ENCODE data around the gene KIF20A. TPM values are rescaled to one million over a fixed set of nuclear protein-coding genes. Genes with fewer than 3 reads are reported as not detected.

KIF20A gene
- total and polyA plus RNA-seq, 2 donors (not counting 1 experiment from before 2014, with no cell fraction given) = 0.13 to 0.47 TPM

DNA sequence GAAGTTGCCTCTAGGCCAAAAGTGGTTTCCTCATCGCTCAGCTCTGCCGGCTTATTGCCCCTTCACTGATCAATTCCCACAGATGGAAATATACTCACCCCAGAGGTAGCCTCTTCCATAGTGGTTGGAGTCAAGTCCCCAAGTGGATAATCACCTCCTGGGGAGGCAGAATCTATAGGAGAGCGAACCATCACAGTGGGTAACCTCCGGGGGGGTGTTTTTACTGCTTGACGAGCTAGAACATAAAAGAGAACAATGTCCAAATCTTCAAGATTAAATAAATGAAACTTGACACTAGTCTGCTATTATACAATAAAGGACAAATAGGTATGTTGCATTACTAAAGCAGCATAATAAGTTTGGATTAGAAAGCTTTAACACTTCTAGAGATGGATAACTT lies 9.8 kb upstream of the KIF20A start:
- no peak overlapping the region for H3K4me2 ChIP-seq (replicated peaks; ENCODE audit: low read depth, low read length, poor library complexity, severe bottlenecking)
- no peaks in the 10 kb centered on the region for H3K27me3 ChIP-seq (replicated peaks in 1 of 4; ENCODE audit: control extremely low read depth in 1 of 4, control insufficient read depth in 3 of 4, insufficient read depth in 4 of 4, low read length in 3 of 4)
- no peak overlapping the region for H3K4me3 ChIP-seq (ENCODE audit: control extremely low read depth in 1 of 5, extremely low read depth in 1 of 5, insufficient read depth in 1 of 5, low read depth in 2 of 5, low read length in 4 of 5)
- H3K36me3 ChIP-seq (replicated peaks in 1 of 2; ENCODE audit: control extremely low read depth in 1 of 2, control insufficient read depth in 1 of 2, extremely low read depth in 1 of 2, insufficient read depth in 2 of 2, low read length in 1 of 2) = peaks cover 18 to 82% of the 10 kb centered on the region in 2 experiments
- H3K9ac ChIP-seq (ENCODE audit: low read length) = no peak overlapping the region
- intact Hi-C loops (cut with micrococcal nuclease) = no loop called here
- Mint-ChIP-seq H3K4me3 (no peak overlapping the region), H3K4me1 (peaks cover 5% of the 10 kb centered on the region), H3K27ac (no peak overlapping the region), H3K9me3 (ENCODE audit: insufficient read depth) (no peaks in the 10 kb centered on the region), H3K27me3 (no peaks in the 10 kb centered on the region)
- H3K27ac ChIP-seq (ENCODE audit: low read length in 2 of 2) = no peak overlapping the region
- no peaks in the 10 kb centered on the region for H3K9me3 ChIP-seq (ENCODE audit: control extremely low read depth in 1 of 3, control insufficient read depth in 2 of 3, insufficient read depth in 1 of 3, low read length in 2 of 3)
- H4K20me1 ChIP-seq (ENCODE audit: control insufficient read depth, insufficient read depth, low read length, poor library complexity, severe bottlenecking) = no peaks in the 10 kb centered on the region
- ChIA-PET POLR2A (no interaction called here), CTCF (interaction anchor here (1.7 kb wide), 1 partner anchor 36 kb away, joined by 4 read pairs; no protein-coding TSS in a partner anchor)
- no peaks in the 10 kb centered on the region for H3K4me1 ChIP-seq (ENCODE audit: control insufficient read depth in 2 of 2, insufficient read depth in 2 of 2, low read length in 2 of 2)
- WGBS (ENCODE audit: insufficient coverage) = no CpG with 5 or more reads among the region's 5 CpGs
- H3K79me2 ChIP-seq (ENCODE audit: control insufficient read depth, insufficient read depth, low read length) = peaks cover 4% of the 10 kb centered on the region
- DNase-seq (no peak), ATAC-seq (ENCODE audit: low read depth) (no peak)
- H2AFZ ChIP-seq (ENCODE audit: insufficient read depth, low read depth, low read length, poor library complexity, severe bottlenecking) = no peak overlapping the region
- TF ChIP-seq EZH2 (IDR thresholded peaks at IDR 0.05; ENCODE audit: borderline replicate concordance, insufficient read depth, low read depth, low read length, poor library complexity, severe bottlenecking) (no peak), CTCF (IDR thresholded peaks at IDR 0.05) (no peak)

- no peaks in the 10 kb centered on the region for H3K4me1 ChIP-seq (ENCODE audit: control insufficient read depth in 2 of 2, insufficient read depth in 2 of 2, low read length in 2 of 2)
- H3K4me2 ChIP-seq (replicated peaks; ENCODE audit: low read depth, low read length, poor library complexity, severe bottlenecking) = no peak overlapping the region
- POLR2A ChIA-PET = no interaction called here
- H3K27ac ChIP-seq (ENCODE audit: low read length in 2 of 2) = no peak overlapping the region
- ATAC-seq (ENCODE audit: low read depth) = no peak
- TF ChIP-seq CTCF (IDR thresholded peaks at IDR 0.05) = no peak
- no peak for TF ChIP-seq EZH2 (IDR thresholded peaks at IDR 0.05; ENCODE audit: borderline replicate concordance, insufficient read depth, low read depth, low read length, poor library complexity, severe bottlenecking)
- no peak overlapping the region for H3K4me3 ChIP-seq (ENCODE audit: control extremely low read depth in 1 of 5, extremely low read depth in 1 of 5, insufficient read depth in 1 of 5, low read depth in 2 of 5, low read length in 4 of 5)
- intact Hi-C loops (cut with micrococcal nuclease) = no loop called here
- Mint-ChIP-seq H3K4me3 (no peak overlapping the region), H3K27ac (no peak overlapping the region), H3K9me3 (ENCODE audit: insufficient read depth) (no peaks in the 10 kb centered on the region), H3K27me3 (no peaks in the 10 kb centered on the region), H3K4me1 (peaks cover 5% of the 10 kb centered on the region)
- H3K9ac ChIP-seq (ENCODE audit: low read length) = no peak overlapping the region
- H3K36me3 ChIP-seq (replicated peaks in 1 of 2; ENCODE audit: control extremely low read depth in 1 of 2, control insufficient read depth in 1 of 2, extremely low read depth in 1 of 2, insufficient read depth in 2 of 2, low read length in 1 of 2) = peaks cover 14 to 70% of the 10 kb centered on the region in 2 experiments
- no peaks in the 10 kb centered on the region for H4K20me1 ChIP-seq (ENCODE audit: control insufficient read depth, insufficient read depth, low read length, poor library complexity, severe bottlenecking)
- H3K27me3 ChIP-seq (replicated peaks in 1 of 4; ENCODE audit: control extremely low read depth in 1 of 4, control insufficient read depth in 3 of 4, insufficient read depth in 4 of 4, low read length in 3 of 4) = no peaks in the 10 kb centered on the region
- no peak for DNase-seq
- H3K79me2 ChIP-seq (ENCODE audit: control insufficient read depth, insufficient read depth, low read length) = peaks cover 13% of the 10 kb centered on the region
- no peaks in the 10 kb centered on the region for H3K9me3 ChIP-seq (ENCODE audit: control extremely low read depth in 1 of 3, control insufficient read depth in 2 of 3, insufficient read depth in 1 of 3, low read length in 2 of 3)
- H2AFZ ChIP-seq (ENCODE audit: insufficient read depth, low read depth, low read length, poor library complexity, severe bottlenecking) = no peak overlapping the region
- CTCF ChIA-PET = interaction anchor here (1.0 to 1.7 kb wide), 3 partner anchors 31 to 134 kb away, joined by 3 to 4 read pairs (median 3); partner anchors contain the start of gene NME5
Measured at GRCh38 chr5:138170299-138170698, 8.6 kb upstream of the KIF20A start.

All from B cell (primary cell).